Fibroblast of the aortic adventitia (primary cell): Measurements from ENCODE around the gene HINFP. TPM values are rescaled to one million over a fixed set of nuclear protein-coding genes. Genes with fewer than 3 reads are reported as not detected.

Experiments
- DNase-seq: peaks from one replicate; pipeline ENCODE4 v3.0.0-alpha.2; 2010; ENCODE audit warnings: low read depth
- H3K4me3 ChIP-seq: 2 replicates; pipeline ENCODE4 v1.5.1; 2011; ENCODE audit warnings: low read depth, mild to moderate bottlenecking, control low read depth, low read length, moderate library complexity
- CTCF ChIP-seq: IDR thresholded peaks from 2 replicates; pipeline ENCODE4 v1.5.1; 2011; ENCODE audit warnings: mild to moderate bottlenecking, low read length, control low read depth, inconsistent platforms; ENCODE audit not compliant: insufficient read depth
- total RNA-seq: library from RNA; depleted of rRNA; stranded (reverse); fragments of >200 nt; gene quantifications from 2 replicates; pipeline ENCODE4 v1.2.3, GENCODE V29; 2012; ENCODE audit warnings: low replicate concordance

The HINFP gene
- total RNA-seq, 1 donor = 19.1 TPM

- no peak for DNase-seq
- H3K4me3 ChIP-seq = no peak overlapping the region
- no peak for TF ChIP-seq CTCF
Observed at GRCh38 chr11:119113716-119114115, 7.7 kb upstream of the HINFP start.

GRCh38 chr11:119114351-119114750 lies 7.0 kb upstream of the HINFP start:
- TF ChIP-seq CTCF = no peak
- no peak for DNase-seq
- H3K4me3 ChIP-seq = no peak overlapping the region

GRCh38 chr11:119115484-119116234 lies 5.7 kb upstream of the HINFP start:
- TF ChIP-seq CTCF = no peak
- no peak overlapping the region for H3K4me3 ChIP-seq
- DNase-seq = no peak

GRCh38 chr11:119116235-119116594 lies 5.2 kb upstream of the HINFP start:
- DNase-seq = no peak
- TF ChIP-seq CTCF = no peak
- H3K4me3 ChIP-seq = no peak overlapping the region

- no peak for TF ChIP-seq CTCF
- DNase-seq = no peak
- H3K4me3 ChIP-seq = no peak overlapping the region
Observed at GRCh38 chr11:119116601-119117000, 4.8 kb upstream of the HINFP start.

GRCh38 chr11:119117004-119117706 lies 4.2 kb upstream of the HINFP start:
- no peak for TF ChIP-seq CTCF
- no peak for DNase-seq
- H3K4me3 ChIP-seq = no peak overlapping the region
